GM21723 (cell line): ENCODE results near the gene PHLPP1.

Experiments used
- ATAC-seq: cut with Tn5 transposase; IDR thresholded peaks from one replicate; pipeline ENCODE4 v1.9.1; 2021; ENCODE audit warnings: mild to moderate bottlenecking, moderate library complexity; ENCODE audit not compliant: unreplicated experiment

PHLPP1 gene

DNA sequence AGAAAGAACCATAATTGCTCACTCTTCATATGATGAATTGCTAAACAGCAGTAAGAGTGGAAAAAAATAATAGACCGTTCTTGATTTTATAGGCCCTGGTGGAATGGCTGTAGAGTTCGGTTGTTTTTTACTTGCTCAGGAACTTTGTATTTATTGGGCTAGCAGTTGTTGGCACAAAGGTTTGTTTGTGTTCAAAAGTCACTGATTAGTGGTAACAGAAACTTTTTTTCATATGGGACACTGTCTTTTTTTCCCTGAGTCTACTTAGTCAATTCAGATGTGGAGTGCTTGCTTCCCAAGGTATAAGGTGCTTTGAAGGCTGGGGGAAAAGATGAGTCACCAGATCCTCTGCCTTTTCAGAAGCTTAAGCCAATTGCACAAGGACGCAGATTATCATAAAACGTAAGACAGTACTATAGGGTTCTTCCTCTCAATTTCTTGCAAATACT is 25.8 kb downstream of the PHLPP1 start:
- ATAC-seq: no peak

- no peak for ATAC-seq
Measured at GRCh38 chr18:62741584-62741983, 26.2 kb downstream of the PHLPP1 start.

- peak; percentile 87 for ATAC-seq
Measured at GRCh38 chr18:62744076-62744968, 29.0 kb downstream of the PHLPP1 start.

GRCh38 chr18:62745089-62745751 is 29.9 kb downstream of the PHLPP1 start:
- no peak for ATAC-seq

DNA sequence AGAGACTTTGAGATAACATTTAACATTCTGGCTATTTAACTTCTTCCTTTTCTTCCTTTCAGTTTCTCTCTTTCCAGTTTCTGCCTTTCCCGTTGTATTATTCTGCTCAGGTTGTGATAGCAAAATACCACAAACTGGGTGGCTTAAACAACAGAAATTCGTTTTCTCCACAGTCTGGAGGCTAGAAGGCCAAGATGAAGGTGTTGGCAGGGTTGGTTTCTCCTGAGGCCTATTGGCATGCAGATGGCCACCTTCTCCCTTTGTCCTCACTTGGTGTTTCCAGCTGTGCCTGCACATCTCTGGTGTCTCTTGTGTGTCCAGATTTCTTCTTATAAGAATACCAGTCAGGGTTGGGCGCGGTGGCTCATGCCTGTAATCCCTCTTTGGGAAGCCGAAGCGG is 34.0 kb downstream of the PHLPP1 start:
- no peak for ATAC-seq

GRCh38 chr18:62751341-62751821 is 36.0 kb downstream of the PHLPP1 start:
- ATAC-seq: no peak

GRCh38 chr18:62751977-62752376 is 36.6 kb downstream of the PHLPP1 start:
- ATAC-seq: no peak

- no peak for ATAC-seq
Measured at GRCh38 chr18:62754026-62754425, 38.7 kb downstream of the PHLPP1 start.

GRCh38 chr18:62755454-62755853 is 40.1 kb downstream of the PHLPP1 start:
- no peak for ATAC-seq

GRCh38 chr18:62755946-62756345 is 40.6 kb downstream of the PHLPP1 start:
- ATAC-seq: no peak

GRCh38 chr18:62757399-62758010 is 42.2 kb downstream of the PHLPP1 start:
- no peak for ATAC-seq

DNA sequence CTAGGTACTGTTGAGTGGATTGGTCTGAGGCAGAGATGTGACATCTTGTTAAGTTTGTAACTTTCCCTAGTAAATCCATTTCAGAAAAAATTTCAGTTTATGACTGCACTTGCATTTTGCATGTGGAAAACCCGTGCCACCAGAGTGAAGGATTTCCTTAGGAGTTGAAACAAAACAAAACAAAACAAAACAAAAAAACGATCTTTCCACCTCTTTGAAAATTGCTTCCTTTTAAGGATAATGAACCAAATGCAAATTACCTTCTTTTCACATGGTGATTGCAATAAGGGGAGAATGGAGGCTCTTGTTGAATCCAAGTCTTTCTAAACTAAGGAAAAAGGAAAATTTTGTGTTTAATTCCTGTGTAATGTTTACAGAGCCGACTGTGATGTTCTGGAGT is 43.2 kb downstream of the PHLPP1 start:
- no peak for ATAC-seq

DNA sequence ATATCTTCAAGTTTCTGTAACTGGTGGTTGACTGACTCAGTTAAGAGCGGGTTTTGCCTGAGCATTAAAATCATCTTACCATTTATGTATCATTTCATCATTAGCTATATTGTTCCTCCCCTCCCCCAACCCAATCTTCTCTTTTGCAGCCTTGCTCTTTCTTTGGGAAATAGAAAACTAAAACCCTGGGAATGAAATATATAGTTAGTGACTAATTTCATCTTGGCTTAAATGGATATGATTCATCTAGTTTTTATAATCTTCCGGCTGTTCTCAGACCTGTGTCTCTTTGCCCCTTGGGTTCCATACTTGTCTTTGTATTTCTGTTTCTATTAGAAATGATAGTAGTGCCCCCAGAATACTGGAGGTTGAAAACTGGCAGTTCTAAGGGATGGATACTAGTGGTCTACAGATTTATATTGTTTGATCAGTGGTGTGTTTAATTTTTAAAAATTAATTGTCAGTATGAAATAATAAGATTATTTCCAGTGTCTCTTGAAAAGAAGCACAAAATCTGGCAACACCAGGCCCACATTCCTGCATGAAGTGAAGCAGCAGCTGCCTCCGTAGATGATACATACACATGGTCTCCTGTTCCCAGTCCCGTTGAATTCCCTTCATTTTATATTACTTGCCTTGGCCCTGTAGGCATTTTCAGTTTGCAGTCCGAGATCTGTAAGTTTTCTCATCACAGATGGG is 44.5 kb downstream of the PHLPP1 start:
- ATAC-seq: no peak

DNA sequence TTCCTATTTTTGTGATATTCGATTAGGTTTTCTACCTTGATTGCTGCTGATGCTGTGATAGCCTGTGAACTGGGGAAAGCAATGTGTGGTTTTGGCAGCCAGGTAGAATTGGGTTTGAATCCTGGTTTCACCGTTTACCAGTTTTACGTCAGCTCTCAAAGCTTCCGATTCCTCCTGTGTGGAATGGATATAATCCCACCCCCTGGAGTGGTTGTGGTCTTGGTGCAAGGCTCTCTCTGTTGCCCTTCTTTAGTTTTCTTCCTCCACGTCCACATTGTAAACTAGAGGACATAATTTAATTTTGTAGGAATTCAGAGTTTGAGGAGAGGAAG is 45.0 kb downstream of the PHLPP1 start:
- no peak for ATAC-seq

- ATAC-seq: no peak
Measured at GRCh38 chr18:62763101-62763521, 47.8 kb downstream of the PHLPP1 start.

- no peak for ATAC-seq
Measured at GRCh38 chr18:62766266-62766665, 50.9 kb downstream of the PHLPP1 start.

DNA sequence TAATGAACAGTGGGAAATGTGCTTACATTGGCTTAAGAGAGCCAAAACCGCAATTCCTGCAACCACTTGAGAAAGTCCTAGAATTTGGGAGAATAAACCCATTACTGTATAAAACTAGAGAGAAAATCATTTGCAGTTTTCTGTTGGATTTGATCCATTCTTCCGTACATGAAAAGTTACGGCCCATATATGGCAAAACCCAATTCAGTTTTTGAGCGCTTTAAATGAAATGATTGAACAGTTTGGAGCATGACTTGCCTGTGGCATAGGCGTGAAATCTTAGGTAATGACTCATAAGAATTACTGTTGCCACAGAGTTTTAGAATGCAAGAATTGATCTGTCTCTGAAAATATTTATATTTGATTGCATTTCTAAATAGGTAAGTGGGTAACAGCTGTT is 52.0 kb downstream of the PHLPP1 start:
- ATAC-seq: no peak

DNA sequence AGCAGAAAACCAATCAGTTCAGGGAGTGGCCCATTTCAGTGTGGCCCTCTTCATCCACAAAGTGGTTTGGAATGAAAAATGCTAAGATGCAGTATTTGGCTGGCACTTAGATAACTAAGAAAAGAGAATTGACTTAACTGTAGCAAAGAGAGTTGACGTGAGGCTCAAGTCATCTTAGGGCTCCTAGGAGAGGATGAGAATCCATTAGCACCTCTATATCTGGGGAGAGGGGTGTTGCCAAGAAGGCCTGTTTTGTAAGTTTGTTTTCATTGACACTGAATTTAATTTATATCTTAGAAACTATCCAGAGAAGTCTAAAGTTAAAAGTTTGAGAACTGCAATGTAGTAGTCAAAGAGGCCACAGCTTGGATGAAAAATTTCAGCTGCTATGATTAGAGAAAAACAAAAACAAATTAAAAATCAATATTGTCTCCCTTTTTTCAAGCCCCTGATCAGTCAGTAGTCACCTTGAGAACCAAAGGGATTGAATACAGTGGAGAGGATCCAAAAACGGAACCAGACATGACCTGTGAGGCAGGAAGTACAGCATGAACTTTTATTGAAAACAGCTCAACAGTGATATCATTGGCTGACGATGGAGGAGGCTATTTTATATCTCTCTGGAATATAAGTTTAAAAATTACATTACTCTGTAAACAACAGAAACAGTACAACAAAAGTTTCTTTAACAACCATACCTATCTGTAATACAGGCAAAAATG is 52.7 kb downstream of the PHLPP1 start:
- ATAC-seq: no peak

DNA sequence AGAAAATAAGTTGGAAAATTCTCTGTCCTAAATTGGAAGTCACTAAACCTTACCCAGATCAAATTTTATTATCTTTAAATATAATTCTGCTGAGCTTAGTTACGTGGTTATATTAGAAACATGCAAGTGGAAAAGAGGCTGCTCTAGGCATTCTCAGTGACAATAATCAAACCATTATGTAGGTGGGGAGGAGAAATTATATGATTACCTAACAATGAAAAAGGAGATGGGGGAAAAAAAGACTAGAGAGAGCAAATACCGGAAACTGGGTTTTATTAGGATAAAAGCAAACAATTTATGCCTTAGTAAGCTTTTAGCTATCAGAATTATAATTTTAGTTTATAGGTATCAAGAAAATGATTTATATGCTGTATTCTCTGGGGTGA is 53.2 kb downstream of the PHLPP1 start:
- ATAC-seq: no peak

GRCh38 chr18:62769216-62769615 is 53.9 kb downstream of the PHLPP1 start:
- no peak for ATAC-seq
